HG03108 (cell line): ENCODE data around the gene ZSCAN30.
"Not testable (repeated sequence)": the region's sequence is repeated elsewhere in the genome, so short reads cannot be mapped to it uniquely, and the experiment has no call there.

Experiments used
- ATAC-seq: cut with Tn5 transposase; IDR thresholded peaks from one replicate; pipeline ENCODE4 v1.9.1; 2021; ENCODE audit warnings: moderate library complexity; ENCODE audit not compliant: unreplicated experiment

The ZSCAN30 gene

DNA sequence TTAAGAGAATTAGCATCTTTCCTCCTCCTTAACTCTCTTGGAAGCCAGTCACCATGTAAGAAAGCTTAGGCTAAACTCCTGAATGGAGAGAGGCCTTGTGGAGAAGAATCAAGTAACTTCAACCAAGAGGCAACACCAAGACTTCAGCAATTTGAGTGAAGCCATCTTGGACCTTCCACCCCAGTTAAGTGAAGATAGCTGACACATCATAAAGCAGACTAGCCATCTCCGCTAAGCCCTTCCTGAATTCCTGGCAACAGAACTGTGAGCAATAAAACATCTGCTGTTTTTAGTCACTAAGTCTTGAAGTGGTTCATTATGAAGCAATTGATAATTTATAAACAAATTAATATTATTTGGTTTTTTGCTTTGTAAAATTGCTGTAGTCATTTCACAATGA lies 50.7 kb downstream of the ZSCAN30 start:
- no peak for ATAC-seq

- no peak for ATAC-seq
These were observed 53.3 kb downstream of the ZSCAN30 start for GRCh38 chr18:35236571-35237363.

DNA sequence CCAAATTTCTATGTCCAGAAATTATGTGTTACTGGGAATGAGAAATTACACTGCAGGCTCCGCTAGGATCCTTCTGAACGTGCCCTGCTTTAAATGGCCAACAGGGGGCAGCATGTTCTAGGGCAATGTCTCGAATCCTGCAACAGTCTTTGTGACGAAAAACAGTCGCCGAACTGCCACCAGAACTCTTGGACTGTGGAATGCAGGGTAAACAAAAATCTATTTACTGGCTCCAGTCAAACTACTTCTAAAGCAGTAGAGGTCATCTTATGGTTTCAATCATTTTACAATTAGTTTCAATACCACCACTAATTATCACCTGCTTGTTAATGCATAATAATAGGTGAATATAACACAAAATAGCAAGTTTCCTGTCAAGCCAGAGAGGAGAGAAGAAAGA lies 59.0 kb downstream of the ZSCAN30 start:
- peak; percentile 88 for ATAC-seq

- ATAC-seq: no peak
These were observed 62.8 kb downstream of the ZSCAN30 start for GRCh38 chr18:35227254-35227653.

- ATAC-seq: no peak
These were observed 66.2 kb downstream of the ZSCAN30 start for GRCh38 chr18:35223797-35224196.

GRCh38 chr18:35220424-35220823 lies 69.6 kb downstream of the ZSCAN30 start:
- ATAC-seq: no peak

GRCh38 chr18:35219331-35219730 lies 70.7 kb downstream of the ZSCAN30 start:
- not testable (repeated sequence) for ATAC-seq

DNA sequence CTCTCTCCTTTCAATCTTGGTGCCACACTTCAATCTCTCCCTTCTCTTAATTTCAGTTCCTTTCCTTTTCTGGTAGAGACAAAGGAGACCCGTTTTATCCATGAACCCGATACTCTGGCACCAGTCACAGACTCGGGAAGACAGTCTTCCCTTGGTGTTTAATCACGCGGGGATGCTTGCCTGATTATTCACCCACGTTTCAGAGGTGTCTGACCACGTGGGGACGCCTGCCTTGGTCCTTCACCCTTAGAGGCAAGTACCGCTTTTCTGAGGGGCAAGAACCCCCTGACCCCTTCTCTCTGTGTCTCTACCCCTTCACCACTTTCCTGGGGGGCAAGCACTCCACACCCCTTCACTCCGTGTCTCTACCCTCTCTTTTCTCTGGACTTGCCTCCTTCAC lies 73.4 kb downstream of the ZSCAN30 start:
- ATAC-seq: not testable (repeated sequence)

- ATAC-seq: no peak
These were observed 75.0 kb downstream of the ZSCAN30 start for GRCh38 chr18:35215026-35215425.

DNA sequence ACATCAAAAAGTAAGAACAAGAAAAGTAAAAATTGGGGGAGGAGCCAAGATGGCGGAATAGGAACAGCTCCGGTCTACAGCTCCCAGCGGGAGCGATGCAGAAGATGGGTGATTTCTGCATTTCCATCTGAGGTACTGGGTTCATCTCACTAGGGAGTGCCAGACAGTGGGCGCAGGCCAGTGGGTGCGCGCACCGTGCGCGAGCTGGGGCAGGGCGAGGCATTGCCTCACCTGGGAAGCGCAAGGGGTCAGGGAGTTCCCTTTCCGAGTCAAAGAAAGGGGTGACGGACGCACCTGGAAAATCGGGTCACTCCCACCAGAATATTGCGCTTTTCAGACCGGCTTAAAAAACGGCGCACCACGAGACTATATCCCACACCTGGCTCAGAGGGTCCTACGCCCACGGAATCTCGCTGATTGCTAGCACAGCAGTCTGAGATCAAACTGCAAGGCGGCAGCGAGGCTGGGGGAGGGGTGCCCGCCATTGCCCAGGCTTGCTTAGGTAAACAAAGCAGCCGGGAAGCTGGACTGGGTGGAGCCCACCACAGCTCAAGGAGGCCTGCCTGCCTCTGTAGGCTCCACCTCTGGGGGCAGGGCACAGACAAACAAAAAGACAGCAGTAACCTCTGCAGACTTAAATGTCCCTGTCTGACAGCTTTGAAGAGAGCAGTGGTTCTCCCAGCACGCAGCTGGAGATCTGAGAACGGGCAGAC lies 84.1 kb downstream of the ZSCAN30 start:
- not testable (repeated sequence) for ATAC-seq

GRCh38 chr18:35205199-35205712 lies 84.8 kb downstream of the ZSCAN30 start:
- no peak for ATAC-seq

DNA sequence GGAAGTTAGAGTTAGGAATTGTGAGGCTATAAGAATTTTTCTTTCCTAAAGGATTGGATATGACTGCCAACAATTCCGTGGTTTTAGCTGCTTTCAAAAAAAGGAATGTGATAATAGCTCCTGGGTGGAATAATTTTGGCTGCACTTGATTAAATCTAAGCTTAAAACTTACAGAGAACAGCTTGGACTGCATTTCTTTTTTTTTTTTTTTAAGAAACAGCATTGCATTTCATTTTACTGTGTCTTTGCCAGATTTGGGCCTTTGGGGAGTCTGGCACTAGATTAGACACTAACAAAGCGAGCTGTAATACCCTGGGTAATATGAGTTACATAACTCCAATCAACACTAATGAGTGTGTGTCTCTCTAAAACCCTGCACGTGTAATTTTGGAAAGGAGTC lies 87.0 kb downstream of the ZSCAN30 start:
- no peak for ATAC-seq

DNA sequence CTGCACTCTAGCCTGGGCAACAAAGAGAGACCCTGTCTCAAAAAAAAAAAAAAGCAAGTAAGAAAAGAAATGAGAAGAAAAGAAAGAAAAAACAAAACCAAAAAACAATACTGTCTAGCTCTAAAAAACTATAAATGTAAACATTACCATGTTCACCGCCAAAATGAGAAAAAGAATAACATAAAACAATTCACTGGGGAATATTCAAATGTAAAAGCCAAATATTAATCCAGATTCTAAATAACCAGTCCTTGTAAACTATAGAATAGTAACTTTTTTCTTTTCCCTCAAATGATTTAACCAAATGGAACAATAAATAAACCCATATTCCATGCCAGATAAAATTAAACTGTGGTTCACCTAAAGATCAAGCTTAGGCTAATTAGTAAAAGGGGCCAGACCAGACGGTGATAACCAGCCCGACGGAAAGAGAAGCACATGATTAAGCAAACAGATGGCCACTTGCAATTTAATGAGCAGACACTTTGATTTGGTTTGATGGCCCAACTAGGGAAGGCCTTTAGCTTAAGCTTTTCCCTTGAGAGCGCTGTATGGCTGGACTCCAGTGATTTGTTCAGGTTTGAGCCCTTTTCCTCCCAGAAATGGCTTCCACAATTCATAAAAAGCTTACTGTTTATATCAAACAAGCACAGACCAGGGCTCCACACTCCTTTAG lies 88.6 kb downstream of the ZSCAN30 start:
- ATAC-seq: no peak
